GM12865 (cell line): ENCODE measurements around the gene ARHGEF7.
"Not testable (repeated sequence)": the region's sequence is repeated elsewhere in the genome, so short reads cannot be mapped to it uniquely, and the experiment has no call there.

Source experiments
- DNase-seq: peaks from one replicate; pipeline ENCODE4 v3.0.0; 2010; ENCODE audit warnings: low read depth
- H3K4me3 ChIP-seq: 2 replicates; pipeline ENCODE4 v1.5.1; 2011; ENCODE audit warnings: mild to moderate bottlenecking, low read depth, low read length, control low read depth
- CTCF ChIP-seq: IDR thresholded peaks from 2 replicates; pipeline ENCODE4 v1.5.1; 2011; ENCODE audit warnings: low read length, control low read depth, low read depth, inconsistent platforms; ENCODE audit not compliant: insufficient read depth; ENCODE audit errors: missing control alignments

Gene ARHGEF7

GRCh38 chr13:111181977-111182376 is 66.9 kb downstream of the ARHGEF7 start:
- no peak overlapping the region for H3K4me3 ChIP-seq
- TF ChIP-seq CTCF = no peak
- no peak for DNase-seq

DNA sequence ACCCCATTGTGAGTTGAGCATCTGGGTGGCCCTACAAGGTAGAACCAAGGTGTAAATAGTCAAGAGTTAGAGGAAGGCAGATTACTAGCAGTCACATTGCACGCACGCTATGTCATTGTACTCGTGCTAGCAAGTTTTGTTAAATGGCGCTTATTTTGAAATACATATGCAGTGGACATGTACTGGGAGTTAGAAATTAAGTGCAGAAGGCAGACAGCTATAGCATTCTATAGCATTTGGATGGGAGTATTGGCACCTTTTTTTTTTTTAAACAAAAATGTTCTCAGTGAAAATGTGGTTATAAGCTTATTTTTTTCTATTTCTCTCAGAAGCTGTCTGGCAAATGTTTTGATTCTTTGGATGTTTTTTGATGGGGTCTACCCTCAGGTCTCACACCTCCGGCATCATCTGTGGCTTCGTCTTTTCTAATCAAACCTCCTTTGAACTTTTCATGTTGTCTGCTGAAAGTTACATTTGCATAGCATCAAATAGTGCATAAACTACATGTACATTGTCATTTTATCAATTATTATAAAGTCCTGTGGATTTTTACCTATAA is 68.1 kb downstream of the ARHGEF7 start:
- no peak overlapping the region for H3K4me3 ChIP-seq
- DNase-seq = no peak
- no peak for TF ChIP-seq CTCF

DNA sequence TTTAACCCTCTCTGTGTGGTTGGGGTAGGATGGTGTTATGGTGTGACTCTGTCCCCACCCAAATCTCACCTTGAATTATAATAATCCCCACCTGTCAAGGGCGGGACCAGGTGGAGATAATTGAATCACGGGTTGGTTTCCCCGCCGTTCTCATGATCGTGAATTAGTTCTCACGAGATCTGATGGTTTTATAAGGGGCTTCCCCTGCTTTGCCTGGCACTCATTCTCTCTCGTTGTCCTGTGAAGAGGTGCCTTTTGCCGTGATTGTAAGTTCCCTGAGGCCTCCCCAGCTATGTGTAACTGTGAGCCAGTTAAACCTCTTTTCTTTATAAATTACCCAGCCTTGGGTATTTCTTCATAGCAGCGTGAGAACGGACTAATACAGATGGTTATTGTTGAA is 68.8 kb downstream of the ARHGEF7 start:
- TF ChIP-seq CTCF = no peak
- peak; percentile 69 for DNase-seq
- peak overlapping the region; percentile 55 for H3K4me3 ChIP-seq

- DNase-seq = peak; percentile 96
- peak overlapping the region; percentile 55 for H3K4me3 ChIP-seq
- no peak for TF ChIP-seq CTCF
These were observed 69.6 kb downstream of the ARHGEF7 start for GRCh38 chr13:111184458-111185401.

- peak; percentile 49 for DNase-seq
- peak overlapping the region; percentile 55 for H3K4me3 ChIP-seq
- no peak for TF ChIP-seq CTCF
These were observed 71.3 kb downstream of the ARHGEF7 start for GRCh38 chr13:111186305-111186935.

GRCh38 chr13:111187960-111188541 is 72.9 kb downstream of the ARHGEF7 start:
- TF ChIP-seq CTCF = no peak
- peak overlapping the region; percentile 55 for H3K4me3 ChIP-seq
- DNase-seq = peak; percentile 42

- not testable (repeated sequence) for H3K4me3 ChIP-seq, DNase-seq
These were observed 74.0 kb downstream of the ARHGEF7 start for GRCh38 chr13:111189064-111189505.

- not testable (repeated sequence) for H3K4me3 ChIP-seq, DNase-seq
These were observed 74.4 kb downstream of the ARHGEF7 start for GRCh38 chr13:111189516-111189915.

DNA sequence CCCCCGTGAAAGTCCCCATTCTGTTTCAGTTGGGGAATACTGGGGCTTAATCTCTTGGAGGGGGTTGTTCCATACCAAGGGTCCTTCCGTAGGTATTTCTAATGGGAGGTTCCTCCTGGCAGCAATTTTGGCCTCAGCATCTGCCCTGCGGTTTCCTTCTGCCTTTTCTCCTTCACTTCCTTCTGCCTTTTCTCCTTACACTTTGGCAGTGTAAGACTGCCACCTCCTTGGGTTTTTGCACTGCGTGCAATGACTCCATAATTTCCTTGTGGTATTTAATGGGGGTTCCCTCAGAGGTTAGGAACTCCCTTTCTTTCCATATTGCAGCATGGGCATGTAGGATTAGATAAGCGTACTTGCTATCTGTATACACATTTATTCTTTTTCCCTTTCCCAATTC is 78.1 kb downstream of the ARHGEF7 start:
- DNase-seq, H3K4me3 ChIP-seq: not testable (repeated sequence)

DNA sequence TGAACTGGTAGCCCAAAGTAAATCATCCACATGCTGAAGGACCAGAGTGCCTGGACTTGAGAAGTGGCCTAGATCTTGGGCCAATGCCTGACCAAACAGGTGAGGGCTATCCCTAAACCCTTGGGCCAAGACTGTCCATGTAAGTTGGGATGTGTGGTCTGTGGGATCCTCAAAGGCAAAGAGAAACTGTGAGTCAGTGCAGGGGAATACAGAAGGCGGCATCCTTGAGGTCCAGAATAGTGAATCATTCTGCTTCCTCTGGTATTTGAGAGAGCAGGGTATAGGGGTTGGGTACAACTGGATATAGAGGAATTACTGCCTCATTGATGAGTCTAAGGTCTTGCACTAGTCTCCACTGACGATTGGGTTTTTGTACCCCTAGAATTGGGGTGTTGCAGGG is 79.5 kb downstream of the ARHGEF7 start:
- DNase-seq, H3K4me3 ChIP-seq: not testable (repeated sequence)
